ENCODE data around the gene ABCC1.
"Not testable (repeated sequence)": the region's sequence is repeated elsewhere in the genome, so short reads cannot be mapped to it uniquely, and the experiment has no call there.

ABCC1 gene

GRCh38 chr16:16166949-16167348 is 217.5 kb downstream of the ABCC1 start:
- DNase-seq = no peak

GRCh38 chr16:16167927-16168326 is 218.5 kb downstream of the ABCC1 start:
- no peak for DNase-seq

- DNase-seq = no peak
Measured at GRCh38 chr16:16168431-16168830, 219.0 kb downstream of the ABCC1 start.

GRCh38 chr16:16169615-16170014 is 220.2 kb downstream of the ABCC1 start:
- no peak for DNase-seq

- DNase-seq = no peak
Measured at GRCh38 chr16:16171332-16171919, 222.0 kb downstream of the ABCC1 start.

- no peak for DNase-seq
Measured at GRCh38 chr16:16172991-16173390, 223.6 kb downstream of the ABCC1 start.

- DNase-seq = no peak
Measured at GRCh38 chr16:16175296-16175695, 225.9 kb downstream of the ABCC1 start.

GRCh38 chr16:16176328-16176727 is 226.9 kb downstream of the ABCC1 start:
- no peak for DNase-seq

GRCh38 chr16:16178455-16179162 is 229.2 kb downstream of the ABCC1 start:
- no peak for DNase-seq

GRCh38 chr16:16181748-16182147 is 232.3 kb downstream of the ABCC1 start:
- not testable (repeated sequence) for DNase-seq

GRCh38 chr16:16182918-16183317 is 233.5 kb downstream of the ABCC1 start:
- DNase-seq = no peak

- DNase-seq = no peak
Measured at GRCh38 chr16:16183562-16183961, 234.1 kb downstream of the ABCC1 start.

- DNase-seq = no peak
Measured at GRCh38 chr16:16184594-16184993, 235.2 kb downstream of the ABCC1 start.

- DNase-seq = no peak
Measured at GRCh38 chr16:16185095-16185494, 235.7 kb downstream of the ABCC1 start.

- no peak for DNase-seq
Measured at GRCh38 chr16:16186820-16187219, 237.4 kb downstream of the ABCC1 start.

- no peak for DNase-seq
Measured at GRCh38 chr16:16188827-16189226, 239.4 kb downstream of the ABCC1 start.

- DNase-seq = no peak
Measured at GRCh38 chr16:16189842-16190241, 240.4 kb downstream of the ABCC1 start.

GRCh38 chr16:16190546-16190945 is 241.1 kb downstream of the ABCC1 start:
- DNase-seq = no peak

GRCh38 chr16:16190966-16191365 is 241.6 kb downstream of the ABCC1 start:
- DNase-seq = not testable (repeated sequence)

GRCh38 chr16:16191493-16192167 is 242.2 kb downstream of the ABCC1 start:
- DNase-seq = no peak

Measured in activated CD8-positive, alpha-beta memory T cell treated with anti-CD3 and anti-CD28 coated beads for 24 hours (primary cell).